Smooth muscle cell (in vitro differentiated cells): ENCODE measurements around the gene SUSD4. TPM values are rescaled to one million over a fixed set of nuclear protein-coding genes. Genes with fewer than 3 reads are reported as not detected.

ENCODE experiments used
- DNase-seq: peaks from one replicate; lab custom pipeline; 2025; ENCODE audit not compliant: unreplicated experiment; lab: John Stamatoyannopoulos, UW
- H2AFZ ChIP-seq: fragments of 200-600 bp; sonication (generic); 2 replicates; pipeline ENCODE4 v1.6.0; 2016; ENCODE audit warnings: antibody characterized with exemption, low read depth, mild to moderate bottlenecking
- H3F3A ChIP-seq: fragments of 200-600 bp; sonication (generic); 2 replicates; pipeline ENCODE4 v1.6.0; 2017; ENCODE audit warnings: antibody characterized with exemption, low read depth
- H3K27ac ChIP-seq: fragments of 200-600 bp; sonication (generic); 2 replicates; pipeline ENCODE4 v1.5.1; 2016; ENCODE audit warnings: low read depth, mild to moderate bottlenecking
- H3K27me3 ChIP-seq: fragments of 200-600 bp; sonication (generic); 2 replicates; pipeline ENCODE4 v1.6.1; 2016; ENCODE audit warnings: low read depth, mild to moderate bottlenecking
- H3K36me3 ChIP-seq: fragments of 200-600 bp; sonication (generic); 2 replicates; pipeline ENCODE4 v1.5.1; 2016; ENCODE audit warnings: low read depth
- H3K4me1 ChIP-seq: fragments of 200-600 bp; sonication (generic); 2 replicates; pipeline ENCODE4 v1.5.1; 2016; ENCODE audit warnings: low read depth
- H3K4me2 ChIP-seq: fragments of 200-600 bp; sonication (generic); 2 replicates; pipeline ENCODE4 v1.6.0; 2016; ENCODE audit warnings: mild to moderate bottlenecking
- H3K4me3 ChIP-seq: fragments of 200-600 bp; sonication (generic); 2 replicates; pipeline ENCODE4 v1.5.1; 2016; ENCODE audit warnings: mild to moderate bottlenecking
- H3K79me2 ChIP-seq: fragments of 200-600 bp; sonication (generic); 2 replicates; pipeline ENCODE4 v1.6.0; 2016; ENCODE audit warnings: low read depth, mild to moderate bottlenecking
- H3K9ac ChIP-seq: fragments of 200-600 bp; sonication (generic); 2 replicates; pipeline ENCODE4 v1.6.0; 2016; ENCODE audit warnings: low read depth
- H3K9me3 ChIP-seq: fragments of 200-600 bp; sonication (generic); replicated peaks from 2 replicates; pipeline ENCODE4 v1.5.1; 2016; ENCODE audit warnings: low read depth
- H4K20me1 ChIP-seq: fragments of 200-600 bp; sonication (generic); 2 replicates; pipeline ENCODE4 v1.6.0; 2016; ENCODE audit warnings: low read depth
- CTCF ChIP-seq: fragments of 200-600 bp; sonication (generic); IDR thresholded peaks from 2 replicates; pipeline ENCODE4 v1.5.1; 2017; ENCODE audit warnings: borderline replicate concordance, mild to moderate bottlenecking, antibody characterized with exemption; ENCODE audit not compliant: insufficient read depth, poor library complexity, severe bottlenecking
- WGBS: methylation state at CpG from one replicate; pipeline ENCODE4 v1.1.7; 2016; ENCODE audit warnings: low lambda C conversion rate; 5-methylcytosine and 5-hydroxymethylcytosine counted together
- polyA plus RNA-seq: library from polyadenylated mRNA; unstranded; fragments of >200 nt; fragmentation: Nextera tagmentation; extraction: Ambion mirVana; gene quantifications from 2 replicates; pipeline ENCODE4 v1.2.1, GENCODE V29; 2016
- total RNA-seq: library from RNA; depleted of rRNA; stranded (reverse); fragments of >200 nt; gene quantifications from 2 replicates; pipeline ENCODE4 v1.2.3, GENCODE V29; 2014

Gene SUSD4
- total and polyA plus RNA-seq, 2 experiments from 2014 or later = 4.5 to 5.1 TPM

GRCh38 chr1:223363057-223363855 is 720 bp downstream of the SUSD4 start:
- Histone ChIP-seq H2AFZ (peak overlapping the region; percentile 44), H3K9me3 (no peaks in the 10 kb centered on the region), H3K9ac (no peak overlapping the region), H3K4me2 (peak overlapping the region; percentile 88), H3F3A (peaks cover 8% of the 10 kb centered on the region), H4K20me1 (no peaks in the 10 kb centered on the region), H3K4me1 (peaks cover 10% of the 10 kb centered on the region), H3K36me3 (no peaks in the 10 kb centered on the region), H3K4me3 (peak overlapping the region; percentile 54), H3K27ac (no peak overlapping the region), H3K27me3 (peaks cover 47% of the 10 kb centered on the region), H3K79me2 (no peaks in the 10 kb centered on the region)
- no peak for DNase-seq
- 1% methylated on average over 20 of the region's 44 CpGs for WGBS
- TF ChIP-seq CTCF = no peak

- DNase-seq = no peak
- Histone ChIP-seq H3K36me3 (no peaks in the 10 kb centered on the region), H3K4me2 (no peak overlapping the region)
Observed at GRCh38 chr1:223358826-223359225, 5.2 kb downstream of the SUSD4 start.

GRCh38 chr1:223355699-223356098 is 8.3 kb downstream of the SUSD4 start:
- no peak for DNase-seq
- Histone ChIP-seq H3K9me3 (no peaks in the 10 kb centered on the region), H3K27ac (no peak overlapping the region), H3K27me3 (peaks cover 41% of the 10 kb centered on the region), H3K9ac (no peak overlapping the region), H4K20me1 (no peaks in the 10 kb centered on the region), H3K4me3 (no peak overlapping the region), H3K36me3 (no peaks in the 10 kb centered on the region), H3K4me2 (no peak overlapping the region), H3K4me1 (no peaks in the 10 kb centered on the region), H3K79me2 (no peaks in the 10 kb centered on the region), H2AFZ (no peak overlapping the region), H3F3A (no peaks in the 10 kb centered on the region)
- WGBS = 78% methylated on average over 2 of the region's 2 CpGs
- TF ChIP-seq CTCF = no peak

More at GRCh38 chr1:223358826-223359225, 5.2 kb downstream of the SUSD4 start:
- no peak for TF ChIP-seq CTCF
- Histone ChIP-seq H2AFZ (no peak overlapping the region), H3K4me3 (no peak overlapping the region), H3K9ac (no peak overlapping the region), H3F3A (no peaks in the 10 kb centered on the region), H3K4me1 (peaks cover 5% of the 10 kb centered on the region), H3K9me3 (no peaks in the 10 kb centered on the region), H3K27me3 (peaks cover 38% of the 10 kb centered on the region), H4K20me1 (no peaks in the 10 kb centered on the region), H3K79me2 (no peaks in the 10 kb centered on the region), H3K27ac (no peak overlapping the region)
- 60% methylated on average over 3 of the region's 3 CpGs for WGBS

GRCh38 chr1:223353939-223354338 is 10.0 kb downstream of the SUSD4 start:
- no peak for TF ChIP-seq CTCF
- no peaks in the 10 kb centered on the region for H3K36me3 ChIP-seq
- 81% methylated on average over 6 of the region's 6 CpGs for WGBS
- no peak overlapping the region for H3K9ac ChIP-seq
- H3K4me1 ChIP-seq = no peaks in the 10 kb centered on the region
- no peaks in the 10 kb centered on the region for H4K20me1 ChIP-seq
- H3K4me2 ChIP-seq = no peak overlapping the region
- H3K9me3 ChIP-seq = no peaks in the 10 kb centered on the region
- no peaks in the 10 kb centered on the region for H3F3A ChIP-seq
- peaks cover 32% of the 10 kb centered on the region for H3K27me3 ChIP-seq
- H3K27ac ChIP-seq = no peak overlapping the region
- DNase-seq = no peak
- H3K4me3 ChIP-seq = no peak overlapping the region
- no peaks in the 10 kb centered on the region for H3K79me2 ChIP-seq
- H2AFZ ChIP-seq = no peak overlapping the region
